WTC11 (cell line): ENCODE results near the gene HELZ. TPM values are rescaled to one million over a fixed set of nuclear protein-coding genes. Genes with fewer than 3 reads are reported as not detected.

Source experiments
- ATAC-seq: fragments of 200-7000 bp; cut with Tn5 transposase; 2 replicates; pipeline ENCODE4 v1.10.0; 2021; ENCODE audit warnings: mild to moderate bottlenecking, moderate library complexity
- CTCF ChIA-PET: fragments of 300-600 bp; sonication (Branson Sonifier 250); formaldehyde crosslinking; loops from one replicate; lab custom pipeline; 2021; ENCODE audit warnings: antibody characterized with exemption; lab: Charles Lee
- POLR2A ChIA-PET: fragments of 350-600 bp; sonication (Branson Sonifier 250); formaldehyde crosslinking; loops from one replicate; lab custom pipeline; 2021; ENCODE audit warnings: antibody characterized with exemption; lab: Charles Lee
- DNase-seq: peaks from one replicate; pipeline ENCODE4 v3.0.0; 2021; ENCODE audit warnings: low spot score
- H3K27ac Mint-ChIP-seq: 2 replicates; pipeline ENCODE4 v1.8.0; 2021; ENCODE audit warnings: mixed read lengths
- H3K27me3 Mint-ChIP-seq: 2 replicates; pipeline ENCODE4 v1.8.0; 2021; ENCODE audit warnings: low read depth, mild to moderate bottlenecking, moderate library complexity, mixed read lengths
- H3K36me3 Mint-ChIP-seq: 2 replicates; pipeline ENCODE4 v1.8.0; 2021; ENCODE audit warnings: mixed read lengths
- H3K4me1 Mint-ChIP-seq: 2 replicates; pipeline ENCODE4 v1.8.0; 2022; ENCODE audit warnings: mixed read lengths
- H3K4me3 Mint-ChIP-seq: 2 replicates; pipeline ENCODE4 v1.8.0; 2021; ENCODE audit warnings: mild to moderate bottlenecking, moderate library complexity, mixed read lengths
- H3K9me3 Mint-ChIP-seq: 2 replicates; pipeline ENCODE4 v1.8.0; 2021; ENCODE audit warnings: mixed read lengths
- ARID4B ChIP-seq: sonication (generic); formaldehyde crosslinking; IDR thresholded peaks from 2 replicates; pipeline ENCODE4 v1.8.0; 2023; ENCODE audit warnings: missing genetic modification reagents, mild to moderate bottlenecking, borderline replicate concordance
- ATF1 ChIP-seq: sonication (generic); formaldehyde crosslinking; IDR thresholded peaks from 2 replicates; pipeline ENCODE4 v1.8.1; 2023; ENCODE audit warnings: mild to moderate bottlenecking, moderate library complexity, missing genetic modification reagents
- ATF3 ChIP-seq: sonication (generic); formaldehyde crosslinking; conservative IDR thresholded peaks from 2 replicates; pipeline ENCODE4 v1.8.1; 2022; ENCODE audit warnings: mild to moderate bottlenecking, missing genetic modification reagents
- CDX4 ChIP-seq: fragments of 250-450 bp; sonication (Bioruptor Pico); IDR thresholded peaks from 2 replicates; pipeline ENCODE4 v1.9.0; 2021; ENCODE audit warnings: moderate library complexity, mild to moderate bottlenecking, inconsistent platforms, borderline replicate concordance
- E2F4 ChIP-seq: sonication (generic); formaldehyde crosslinking; IDR thresholded peaks from 2 replicates; pipeline ENCODE4 v1.8.1; 2022; ENCODE audit warnings: low read depth, mild to moderate bottlenecking, moderate library complexity, missing genetic modification reagents, borderline replicate concordance
- ELF4 ChIP-seq: sonication (generic); formaldehyde crosslinking; IDR thresholded peaks from 2 replicates; pipeline ENCODE4 v1.8.1; 2022; ENCODE audit warnings: low read depth, mild to moderate bottlenecking, moderate library complexity, missing genetic modification reagents
- EMX1 ChIP-seq: fragments of 250-450 bp; sonication (Bioruptor Pico); IDR thresholded peaks from 2 replicates; pipeline ENCODE4 v1.8.0; 2021; ENCODE audit warnings: mild to moderate bottlenecking
- GABPB1 ChIP-seq: sonication (generic); formaldehyde crosslinking; IDR thresholded peaks from 2 replicates; pipeline ENCODE4 v1.8.1; 2023; ENCODE audit warnings: mild to moderate bottlenecking, missing genetic modification reagents
- GRHL2 ChIP-seq: fragments of 250-450 bp; sonication (Bioruptor Pico); IDR thresholded peaks from 2 replicates; pipeline ENCODE4 v1.8.0; 2022; ENCODE audit warnings: mild to moderate bottlenecking, moderate library complexity; ENCODE audit not compliant: insufficient replicate concordance, severe bottlenecking
- HMGA2 ChIP-seq: fragments of 250-450 bp; sonication (Bioruptor Pico); IDR thresholded peaks from 2 replicates; pipeline ENCODE4 v1.4.0; 2021; ENCODE audit warnings: mild to moderate bottlenecking, moderate library complexity
- IRF2 ChIP-seq: sonication (generic); formaldehyde crosslinking; IDR thresholded peaks from 2 replicates; pipeline ENCODE4 v1.8.0; 2022; ENCODE audit warnings: low read depth, missing genetic modification reagents, borderline replicate concordance
- MXD4 ChIP-seq: fragments of 250-450 bp; sonication (Bioruptor Pico); IDR thresholded peaks from 2 replicates; pipeline ENCODE4 v1.8.0; 2021; ENCODE audit warnings: mild to moderate bottlenecking, moderate library complexity, borderline replicate concordance
- MYBL2 ChIP-seq: sonication (generic); formaldehyde crosslinking; IDR thresholded peaks from 2 replicates; pipeline ENCODE4 v1.8.1; 2023; ENCODE audit warnings: mild to moderate bottlenecking, moderate library complexity, missing genetic modification reagents
- NR3C1 ChIP-seq: sonication (generic); formaldehyde crosslinking; conservative IDR thresholded peaks from 2 replicates; pipeline ENCODE4 v1.8.1; 2023; ENCODE audit warnings: low read depth, mild to moderate bottlenecking, missing genetic modification reagents
- PRRX2 ChIP-seq: fragments of 250-450 bp; sonication (Bioruptor Pico); IDR thresholded peaks from 2 replicates; pipeline ENCODE4 v1.8.0; 2021; ENCODE audit warnings: mild to moderate bottlenecking
- SOX15 ChIP-seq: fragments of 250-450 bp; sonication (Bioruptor Pico); IDR thresholded peaks from 2 replicates; pipeline ENCODE4 v1.9.0; 2021; ENCODE audit warnings: mild to moderate bottlenecking
- STAT6 ChIP-seq: sonication (generic); formaldehyde crosslinking; conservative IDR thresholded peaks from 2 replicates; pipeline ENCODE4 v1.8.1; 2023; ENCODE audit warnings: mild to moderate bottlenecking, low read depth, missing genetic modification reagents, moderate library complexity
- TCF7 ChIP-seq: sonication (generic); formaldehyde crosslinking; IDR thresholded peaks from 2 replicates; pipeline ENCODE4 v1.8.0; 2022; ENCODE audit warnings: mild to moderate bottlenecking, low read depth, missing genetic modification reagents, moderate library complexity
- TEAD1 ChIP-seq: sonication (generic); formaldehyde crosslinking; IDR thresholded peaks from 2 replicates; pipeline ENCODE4 v1.8.0; 2022; ENCODE audit warnings: mild to moderate bottlenecking, missing genetic modification reagents
- TP53 ChIP-seq: sonication (generic); formaldehyde crosslinking; IDR thresholded peaks from 2 replicates; pipeline ENCODE4 v1.8.1; 2023; ENCODE audit warnings: mild to moderate bottlenecking, missing genetic modification reagents
- ZBTB21 ChIP-seq: sonication (generic); formaldehyde crosslinking; IDR thresholded peaks from 2 replicates; pipeline ENCODE4 v1.8.1; 2023; ENCODE audit warnings: mild to moderate bottlenecking, missing genetic modification reagents, borderline replicate concordance
- ZMAT4 ChIP-seq: fragments of 250-450 bp; sonication (Bioruptor Pico); IDR thresholded peaks from 2 replicates; pipeline ENCODE4 v1.9.0; 2021; ENCODE audit warnings: mild to moderate bottlenecking
- ZNF121 ChIP-seq: sonication (generic); formaldehyde crosslinking; IDR thresholded peaks from 2 replicates; pipeline ENCODE4 v1.8.0; 2023; ENCODE audit warnings: missing genetic modification reagents
- ZNF317 ChIP-seq: sonication (generic); formaldehyde crosslinking; IDR thresholded peaks from 2 replicates; pipeline ENCODE4 v1.8.1; 2023; ENCODE audit warnings: low read depth, mild to moderate bottlenecking, moderate library complexity, missing genetic modification reagents, borderline replicate concordance
- ZNF416 ChIP-seq: fragments of 250-450 bp; sonication (Bioruptor Pico); IDR thresholded peaks from 2 replicates; pipeline ENCODE4 v1.9.0; 2021; ENCODE audit warnings: mild to moderate bottlenecking, inconsistent platforms
- total RNA-seq: library from RNA; stranded (reverse); gene quantifications from 3 replicates; pipeline ENCODE4 v1.2.3, GENCODE V29; 2021

HELZ gene
- total RNA-seq, 1 experiment from 2014 or later, result 49.1 TPM

GRCh38 chr17:67196422-67196821, 48.6 kb downstream of the HELZ start:
- Mint-ChIP-seq H3K4me1 (no peaks in the 10 kb centered on the region), H3K9me3 (no peaks in the 10 kb centered on the region), H3K27me3 (no peaks in the 10 kb centered on the region), H3K27ac (no peak overlapping the region), H3K4me3 (no peak overlapping the region), H3K36me3 (peaks cover 9% of the 10 kb centered on the region)
- ATAC-seq (no peak), DNase-seq (no peak)
- ChIA-PET POLR2A (no interaction called here), CTCF (no interaction called here)
- TF ChIP-seq CDX4 (no peak), GABPB1 (no peak), MYBL2 (no peak), TCF7 (CRISPR knock-in tag) (no peak), ATF3 (CRISPR knock-in tag) (no peak), ZNF121 (CRISPR knock-in tag) (no peak)

GRCh38 chr17:67194134-67194533, 50.9 kb downstream of the HELZ start:
- POLR2A ChIA-PET, result no interaction called here
- H3K27ac Mint-ChIP-seq, result no peak overlapping the region
- peaks cover 3% of the 10 kb centered on the region for H3K36me3 Mint-ChIP-seq
- TF ChIP-seq GRHL2, result no peak
- no peak for TF ChIP-seq ZNF416 (CRISPR knock-in tag)
- no peak for TF ChIP-seq E2F4 (CRISPR knock-in tag)
- TF ChIP-seq EMX1, result no peak
- no peak for TF ChIP-seq PRRX2 (CRISPR knock-in tag)
- no peak for TF ChIP-seq ZBTB21 (CRISPR knock-in tag)
- no peak for TF ChIP-seq ELF4 (CRISPR knock-in tag)
- no peak for TF ChIP-seq STAT6
- TF ChIP-seq ZMAT4 (CRISPR knock-in tag), result no peak
- TF ChIP-seq ATF1 (CRISPR knock-in tag), result no peak
- TF ChIP-seq ZNF317, result no peak
- no peak for TF ChIP-seq TP53 (CRISPR knock-in tag)
- no peak for TF ChIP-seq MXD4
- no peak for TF ChIP-seq IRF2 (CRISPR knock-in tag)
- no peak for TF ChIP-seq SOX15
- TF ChIP-seq, all 79 proteins: peak for 0
- ATAC-seq (no peak), DNase-seq (no peak)
- Mint-ChIP-seq H3K4me1 (no peaks in the 10 kb centered on the region), H3K27me3 (no peaks in the 10 kb centered on the region), H3K9me3 (no peaks in the 10 kb centered on the region), H3K4me3 (no peak overlapping the region)
- CTCF ChIA-PET, result interaction anchor here (1.0 to 1.2 kb wide), 2 partner anchors 27 to 36 kb away, joined by 3 to 5 read pairs; no protein-coding TSS in a partner anchor

GRCh38 chr17:67187927-67188326, 57.1 kb downstream of the HELZ start:
- DNase-seq, result no peak
- ChIA-PET POLR2A (no interaction called here), CTCF (no interaction called here)
- Mint-ChIP-seq H3K9me3 (no peaks in the 10 kb centered on the region), H3K4me1 (no peaks in the 10 kb centered on the region), H3K4me3 (no peak overlapping the region), H3K36me3 (peaks cover 4% of the 10 kb centered on the region), H3K27me3 (no peaks in the 10 kb centered on the region), H3K27ac (no peak overlapping the region)
- ATAC-seq, result no peak
- TF ChIP-seq HMGA2 (no peak), NR3C1 (no peak), TEAD1 (CRISPR knock-in tag) (no peak), ARID4B (no peak)
